Kidney epithelial cell (primary cell): ENCODE data around the gene FAM20C. TPM values are rescaled to one million over a fixed set of nuclear protein-coding genes. Genes with fewer than 3 reads are reported as not detected.

Experiments used
- DNase-seq: peaks from one replicate; pipeline ENCODE4 v3.0.0-alpha.2; 2010; ENCODE audit warnings: low read depth
- H3K27me3 ChIP-seq: 2 replicates; pipeline ENCODE4 v1.6.0; 2011; ENCODE audit warnings: low read length; ENCODE audit not compliant: control insufficient read depth, insufficient read depth
- H3K36me3 ChIP-seq: 2 replicates; pipeline ENCODE4 v1.5.1; 2011; ENCODE audit warnings: low read length; ENCODE audit not compliant: control insufficient read depth, insufficient read depth
- H3K4me3 ChIP-seq: 2 replicates; pipeline ENCODE4 v1.5.1; 2011; ENCODE audit warnings: low read depth, mild to moderate bottlenecking, control low read depth, low read length
- CTCF ChIP-seq: IDR thresholded peaks from 2 replicates; pipeline ENCODE4 v1.5.1; 2011; ENCODE audit warnings: mild to moderate bottlenecking, moderate library complexity, low read length, control low read depth, inconsistent platforms; ENCODE audit not compliant: insufficient read depth, poor library complexity, severe bottlenecking
- total RNA-seq: library from RNA; depleted of rRNA; stranded (reverse); fragments of >200 nt; gene quantifications from 2 replicates; pipeline ENCODE4 v1.2.3, GENCODE V29; 2015

FAM20C gene
- total RNA-seq, 1 donor from 2014 or later: 39.1 TPM

GRCh38 chr7:175955-176354 lies 16.4 kb upstream of the FAM20C start:
- Histone ChIP-seq H3K36me3 (no peaks in the 10 kb centered on the region), H3K4me3 (no peak overlapping the region), H3K27me3 (peaks cover 25% of the 10 kb centered on the region)
- no peak for DNase-seq
- TF ChIP-seq CTCF: no peak

GRCh38 chr7:176381-176780 lies 16.0 kb upstream of the FAM20C start:
- peaks cover 28% of the 10 kb centered on the region for H3K27me3 ChIP-seq
- no peak for TF ChIP-seq CTCF
- no peak for DNase-seq
- no peak overlapping the region for H3K4me3 ChIP-seq
- H3K36me3 ChIP-seq: no peaks in the 10 kb centered on the region

GRCh38 chr7:176786-177459 lies 15.4 kb upstream of the FAM20C start:
- peaks cover 30% of the 10 kb centered on the region for H3K27me3 ChIP-seq
- TF ChIP-seq CTCF: no peak
- H3K36me3 ChIP-seq: no peaks in the 10 kb centered on the region
- H3K4me3 ChIP-seq: no peak overlapping the region
- no peak for DNase-seq

DNA sequence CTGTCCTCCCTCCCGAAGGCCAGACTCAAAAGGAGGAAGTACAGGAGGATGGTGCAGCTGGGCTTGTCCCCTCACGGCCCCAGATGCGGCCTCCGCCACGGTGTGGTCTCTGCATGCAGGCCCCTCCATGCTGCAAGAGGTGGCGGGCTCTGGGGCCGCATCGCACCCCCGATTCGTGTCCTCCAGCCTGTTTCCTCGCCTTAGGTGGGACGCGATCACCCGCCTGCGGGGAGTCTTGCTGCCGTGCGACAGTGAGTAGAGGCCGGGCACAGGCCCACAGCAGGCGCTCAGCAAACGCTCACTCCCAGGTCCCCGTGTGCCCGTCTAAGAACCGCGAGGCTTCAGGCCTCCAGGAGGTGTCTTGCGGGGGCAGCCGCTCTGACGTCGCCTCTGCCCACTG lies 13.9 kb upstream of the FAM20C start:
- no peak for DNase-seq
- H3K27me3 ChIP-seq: peaks cover 30% of the 10 kb centered on the region
- no peak for TF ChIP-seq CTCF
- no peak overlapping the region for H3K4me3 ChIP-seq
- H3K36me3 ChIP-seq: no peaks in the 10 kb centered on the region

GRCh38 chr7:179209-179681 lies 13.1 kb upstream of the FAM20C start:
- H3K36me3 ChIP-seq: no peaks in the 10 kb centered on the region
- peaks cover 30% of the 10 kb centered on the region for H3K27me3 ChIP-seq
- H3K4me3 ChIP-seq: no peak overlapping the region
- DNase-seq: no peak
- TF ChIP-seq CTCF: no peak
